HG02623 (cell line): ENCODE data around the gene ATP2A3.
"Not testable (repeated sequence)": the region's sequence is repeated elsewhere in the genome, so short reads cannot be mapped to it uniquely, and the experiment has no call there.

Experiments
- ATAC-seq: cut with Tn5 transposase; IDR thresholded peaks from one replicate; pipeline ENCODE4 v1.9.1; 2021; ENCODE audit warnings: moderate library complexity; ENCODE audit not compliant: unreplicated experiment

ATP2A3 gene

DNA sequence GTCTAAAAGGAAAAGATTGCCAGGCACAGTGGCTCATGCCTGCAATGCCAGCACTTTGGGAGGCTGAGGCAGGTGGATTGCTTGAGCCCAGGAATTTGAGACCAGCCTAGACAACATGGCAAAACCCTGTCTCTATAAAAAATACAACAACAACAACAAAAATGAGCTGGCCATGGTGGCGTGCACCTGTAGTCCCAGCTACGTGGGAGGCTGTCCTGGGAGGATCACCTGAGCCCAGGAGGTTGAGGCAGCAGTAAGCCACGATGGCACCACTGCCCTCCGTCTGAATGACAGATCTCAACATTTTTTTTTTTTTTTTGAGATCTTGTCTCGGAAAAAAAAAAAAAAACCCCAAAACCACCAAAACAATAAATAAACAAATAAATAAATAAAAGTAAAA lies 28.1 kb upstream of the ATP2A3 start:
- ATAC-seq, result no peak

DNA sequence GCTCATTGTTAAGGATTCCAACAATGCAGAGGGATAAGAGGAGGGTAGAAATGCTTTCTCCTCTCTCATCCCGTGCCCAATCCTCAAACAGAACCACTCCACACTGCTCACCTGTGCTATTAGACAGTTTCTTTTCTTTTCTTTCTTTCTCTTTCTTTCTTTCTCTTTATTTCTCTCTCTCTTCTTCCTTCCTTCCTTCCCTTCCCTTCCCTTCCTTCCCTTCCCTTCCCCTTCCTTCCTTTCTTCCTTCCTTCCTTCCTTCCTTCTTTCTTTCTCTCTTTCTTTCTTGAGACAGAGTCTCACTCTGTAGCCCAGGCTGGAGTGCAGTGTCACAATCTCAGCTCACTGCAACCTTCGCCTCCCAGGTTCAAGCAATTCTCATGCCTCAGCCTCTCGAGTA lies 27.5 kb upstream of the ATP2A3 start:
- not testable (repeated sequence) for ATAC-seq

DNA sequence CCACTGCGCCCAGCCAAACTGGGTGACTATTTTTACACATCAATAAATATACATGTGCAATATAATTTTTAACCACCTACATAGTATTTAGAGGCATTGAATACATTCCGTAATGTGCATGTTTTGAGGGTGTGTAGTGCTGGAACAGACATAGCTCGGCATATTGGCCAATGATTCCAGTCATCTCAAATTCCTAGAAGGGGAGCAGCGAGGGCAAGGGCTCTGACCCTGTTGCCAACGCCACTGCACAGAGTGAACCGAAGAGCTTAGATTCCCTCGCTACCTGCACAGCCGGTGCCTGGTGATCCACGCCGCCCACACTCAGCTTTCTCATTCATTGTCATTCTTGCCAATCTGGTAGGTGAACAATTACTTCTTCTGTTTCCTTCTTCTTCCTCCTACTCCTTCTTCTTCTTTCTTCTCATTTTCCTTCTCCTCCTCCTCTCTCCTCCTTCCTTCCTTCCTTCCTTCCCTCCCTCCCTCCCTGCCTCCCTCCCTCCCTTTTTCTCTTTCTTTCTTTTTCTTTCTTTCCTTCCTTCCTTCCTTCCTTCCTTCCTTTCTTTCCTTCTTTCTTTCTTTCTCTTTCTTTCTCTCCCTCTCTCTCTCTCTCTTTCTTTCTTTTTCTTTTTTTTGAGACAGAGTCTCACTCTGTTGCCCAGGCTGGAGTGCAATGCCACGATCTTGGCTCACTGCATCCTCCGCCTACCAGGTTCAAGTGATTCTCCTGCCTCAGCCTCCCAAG lies 26.3 kb upstream of the ATP2A3 start:
- no peak for ATAC-seq

DNA sequence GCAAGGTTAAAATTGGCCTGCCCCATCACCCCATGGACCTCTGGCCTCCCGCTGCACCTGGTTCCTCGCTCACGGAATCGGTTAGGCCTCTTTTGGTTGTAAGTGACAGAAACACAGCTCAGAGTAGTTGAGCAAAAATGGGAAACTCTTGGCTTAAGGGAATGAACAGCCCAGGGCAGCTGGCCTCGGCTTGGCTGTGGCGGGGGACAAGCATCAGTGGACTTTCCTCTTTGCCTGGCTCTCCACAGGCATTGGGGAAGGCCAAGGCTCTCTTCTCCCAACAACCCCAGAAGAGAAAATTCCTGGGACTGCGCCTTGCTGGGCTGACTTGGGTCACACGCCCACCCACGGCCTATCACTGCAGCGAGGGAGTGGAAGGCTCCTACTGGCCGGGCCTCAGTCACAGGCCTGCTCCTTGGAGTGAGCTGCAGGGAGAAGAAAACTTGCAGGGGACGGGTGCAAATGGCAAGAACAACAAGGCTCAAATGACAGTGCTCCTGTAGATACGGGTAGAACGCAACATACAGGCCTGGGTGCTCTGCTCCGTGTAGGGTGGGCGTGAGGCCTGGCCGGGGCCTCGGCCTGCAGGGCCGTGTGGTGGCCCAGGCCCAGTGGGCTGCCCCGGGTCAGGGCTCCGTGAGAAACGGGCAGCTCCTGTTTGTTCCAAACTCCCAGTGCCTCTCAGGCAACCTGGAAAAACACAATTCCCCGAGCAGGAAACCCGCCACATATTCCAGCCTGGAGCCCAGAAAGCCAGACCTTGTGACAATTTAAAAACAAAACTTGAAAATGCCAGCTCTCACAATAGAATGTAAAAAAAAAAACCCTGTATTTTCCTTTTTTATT lies 25.0 kb upstream of the ATP2A3 start:
- no peak for ATAC-seq

DNA sequence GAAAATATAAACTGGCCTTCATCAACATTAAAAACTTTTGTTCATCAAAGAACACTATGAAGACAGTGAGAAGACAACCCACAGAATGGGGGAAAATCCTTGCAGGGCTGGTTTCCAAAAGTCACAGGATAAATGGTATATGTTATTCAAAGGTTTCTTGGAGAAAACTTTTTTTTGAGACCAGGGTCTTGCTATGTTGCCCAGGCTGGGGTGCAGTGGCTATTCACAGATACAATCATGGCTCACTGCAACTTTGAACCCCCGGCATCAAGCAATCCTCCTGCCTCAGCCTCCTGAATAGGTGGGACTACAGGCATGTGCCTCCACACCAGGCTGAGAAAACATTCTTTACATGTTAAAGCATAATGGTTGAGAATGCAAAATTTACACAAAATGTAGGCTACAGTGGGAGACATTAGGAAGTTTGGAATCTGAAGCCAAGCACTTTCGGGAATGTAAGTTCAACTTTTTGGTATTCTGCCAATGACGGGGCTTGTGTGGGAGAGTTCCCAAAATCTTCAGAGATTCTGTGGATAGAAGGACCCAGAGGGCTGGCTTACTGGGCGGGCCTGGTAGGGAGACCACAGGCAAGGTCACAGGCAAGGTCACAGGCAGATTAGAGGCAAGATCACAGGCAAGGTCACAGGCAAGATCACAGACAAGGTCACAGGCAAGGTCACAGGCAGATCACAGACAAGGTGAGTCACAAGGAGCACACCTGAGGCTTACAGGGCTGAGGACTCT lies 24.2 kb upstream of the ATP2A3 start:
- no peak for ATAC-seq

DNA sequence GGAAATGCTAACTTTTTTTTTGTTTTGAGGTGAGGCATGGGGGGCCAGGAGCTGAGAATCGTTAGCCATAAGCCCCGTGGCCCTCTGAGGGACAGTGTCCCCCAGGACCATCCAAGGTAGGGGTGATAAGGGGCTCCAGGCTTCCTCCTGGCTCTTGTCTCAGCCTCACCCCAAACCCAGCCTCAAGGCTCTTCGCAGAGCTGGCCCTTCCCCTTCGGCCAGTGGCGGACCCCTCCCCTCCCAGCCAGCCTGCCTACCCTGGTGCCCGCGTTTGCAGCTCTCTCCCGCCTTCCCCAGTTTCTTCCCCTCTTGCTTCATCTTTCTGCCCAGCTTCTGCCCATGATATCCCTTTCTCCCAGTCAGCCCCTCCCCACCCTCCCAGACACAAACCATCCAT lies 22.7 kb upstream of the ATP2A3 start:
- no peak for ATAC-seq

DNA sequence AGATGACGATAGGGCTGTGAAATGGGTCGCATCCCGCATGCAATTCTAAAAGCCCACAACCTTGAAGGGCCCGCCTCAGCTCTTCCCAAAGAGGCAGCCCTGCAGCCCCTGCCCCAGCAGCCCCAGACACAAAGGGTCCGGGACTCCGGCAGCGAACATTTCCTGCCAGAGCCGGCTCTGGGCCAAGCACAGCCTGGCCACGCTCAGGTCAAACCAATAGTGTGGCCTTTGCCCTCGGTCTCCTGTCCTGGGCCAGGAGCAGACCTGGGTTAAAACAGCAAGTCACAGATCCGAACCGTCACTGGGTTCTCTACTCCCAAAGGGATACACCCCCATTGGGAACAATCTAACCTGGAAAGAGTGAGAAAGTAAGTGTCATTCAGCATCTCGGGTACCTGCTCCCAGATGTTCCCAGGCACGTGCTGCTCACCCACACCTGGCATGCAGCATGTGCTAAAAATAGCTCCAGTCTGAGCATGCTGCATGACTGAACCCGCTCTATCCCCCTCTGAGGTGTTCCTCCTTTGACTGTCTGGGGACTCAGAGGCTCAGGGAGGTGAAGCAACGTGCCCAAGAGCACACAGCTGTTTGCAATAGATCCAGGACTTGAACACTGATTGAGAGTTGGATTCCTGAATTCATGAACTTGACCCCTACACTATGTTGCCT lies 22.2 kb upstream of the ATP2A3 start:
- ATAC-seq, result no peak

DNA sequence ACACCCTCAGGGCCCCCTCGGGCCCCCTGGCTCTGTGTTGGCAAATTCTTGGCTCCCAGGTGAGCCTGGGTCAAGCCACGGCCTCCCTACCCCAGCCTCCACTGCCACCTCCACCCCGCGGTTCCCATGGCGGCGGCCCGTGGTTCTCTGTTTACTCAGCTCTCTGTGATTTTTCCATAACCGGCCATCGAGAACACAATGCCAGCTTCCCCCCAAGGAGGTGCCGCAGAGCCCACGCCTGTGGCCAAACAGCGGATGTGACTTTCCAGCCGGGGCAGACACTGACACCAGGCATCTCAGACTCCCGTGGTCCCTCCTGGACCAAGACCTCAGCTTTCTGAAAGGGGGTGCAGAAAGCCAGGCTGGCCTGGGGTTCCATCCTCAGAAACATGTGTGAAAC lies 21.6 kb upstream of the ATP2A3 start:
- no peak for ATAC-seq

DNA sequence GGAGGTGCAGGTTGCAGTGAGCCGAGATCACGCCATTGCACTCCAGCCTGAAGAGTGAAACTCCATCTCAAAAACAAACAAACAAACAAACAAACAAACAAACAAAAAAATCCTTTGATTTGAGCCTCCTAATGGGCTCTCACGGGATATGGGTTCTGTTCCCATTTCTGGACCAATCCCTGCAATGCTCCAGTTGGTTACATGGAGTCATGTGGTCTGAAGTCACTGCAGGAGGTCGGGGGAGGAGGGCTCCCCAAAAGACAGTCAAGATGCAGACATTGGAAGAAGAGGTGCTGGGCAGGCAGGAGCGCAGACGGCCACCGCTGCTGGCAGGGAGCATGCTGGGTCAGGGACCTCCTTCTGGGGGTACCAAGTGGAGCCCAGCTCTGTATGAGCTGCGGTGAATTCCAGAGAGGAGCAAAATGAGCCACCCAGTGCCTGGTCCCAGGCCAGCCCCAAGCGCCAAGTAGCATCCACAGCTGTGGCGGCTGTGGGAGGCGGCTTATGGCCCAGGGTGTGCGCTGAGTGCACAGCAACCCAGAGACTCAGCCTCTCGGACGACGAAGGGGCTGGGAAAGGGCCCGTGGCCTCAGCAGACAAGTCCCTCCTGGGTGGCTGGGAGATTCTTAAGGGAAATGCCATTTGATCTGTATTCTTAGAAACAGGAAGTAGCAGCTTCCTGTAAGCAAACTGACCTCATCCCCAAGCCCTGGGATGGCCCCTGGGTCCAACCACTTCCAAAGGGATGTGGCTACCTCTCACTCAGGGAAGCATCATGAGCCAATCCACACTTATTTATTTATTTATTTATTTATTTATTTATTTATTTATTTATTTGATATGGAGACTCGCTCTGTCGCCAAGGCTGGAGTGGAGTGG lies 19.6 kb upstream of the ATP2A3 start:
- ATAC-seq, result no peak

DNA sequence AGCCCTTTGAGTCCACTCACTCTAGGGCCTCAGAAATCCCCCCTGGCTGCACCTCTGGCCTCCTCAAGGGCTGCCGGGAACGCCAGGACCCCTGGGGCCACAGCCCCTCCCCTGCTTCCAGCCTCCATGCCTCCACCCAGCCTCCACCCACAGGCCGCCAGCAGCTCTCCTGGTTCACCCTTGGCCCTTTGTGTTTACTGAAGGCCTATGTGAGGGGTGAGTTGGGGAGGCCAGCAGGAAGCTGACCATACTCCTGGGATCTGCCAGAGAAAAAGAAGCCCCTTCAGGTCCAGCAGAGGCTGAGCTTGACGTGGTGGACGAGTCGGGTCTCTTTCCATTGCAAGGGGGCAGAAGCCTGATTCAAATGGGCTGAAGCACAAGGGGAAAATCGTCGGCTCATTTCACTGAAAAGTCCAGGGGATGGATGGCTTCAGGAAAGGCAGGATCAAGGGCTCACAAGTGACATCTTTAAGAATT lies 18.3 kb upstream of the ATP2A3 start:
- no peak for ATAC-seq

DNA sequence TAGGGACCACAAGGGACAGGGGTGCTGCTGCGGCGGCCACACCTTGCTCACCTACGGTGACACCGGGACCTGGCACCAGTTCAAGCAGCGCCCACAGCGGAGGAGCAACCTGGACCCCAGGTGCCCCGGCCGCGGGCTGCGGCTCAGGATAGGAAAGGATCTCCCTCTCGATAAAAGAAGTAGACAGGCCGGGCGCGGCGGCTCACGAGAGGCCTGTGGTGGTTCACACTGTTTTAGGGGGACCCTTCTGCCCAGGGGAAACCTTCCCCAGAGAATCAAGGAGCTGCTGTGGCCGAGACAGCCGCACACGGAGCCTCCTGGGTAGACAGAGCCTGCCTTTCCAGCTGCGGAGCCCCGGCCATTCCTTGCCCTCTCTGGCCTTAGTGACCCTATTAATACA lies 17.9 kb upstream of the ATP2A3 start:
- ATAC-seq, result no peak

DNA sequence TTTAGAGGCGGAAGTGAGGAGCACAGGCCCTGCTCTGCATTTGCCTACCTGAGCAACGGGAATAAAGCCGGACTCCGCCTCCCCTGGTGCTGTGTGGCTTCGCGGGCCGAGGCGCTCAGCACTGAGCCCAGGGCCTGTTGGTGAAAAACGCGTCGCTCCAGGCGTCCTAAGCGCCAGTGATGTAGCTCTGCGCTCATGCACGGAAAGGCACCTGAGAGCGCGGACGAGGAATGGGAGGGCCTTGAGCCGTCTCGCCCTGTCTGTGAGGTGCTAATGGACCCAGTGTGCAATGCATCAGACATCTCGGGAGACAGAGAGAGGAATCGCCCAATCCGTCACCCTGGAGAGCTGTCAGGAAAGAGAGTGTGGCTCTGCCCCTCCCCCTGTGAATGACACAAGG lies 17.2 kb upstream of the ATP2A3 start:
- ATAC-seq, result no peak

DNA sequence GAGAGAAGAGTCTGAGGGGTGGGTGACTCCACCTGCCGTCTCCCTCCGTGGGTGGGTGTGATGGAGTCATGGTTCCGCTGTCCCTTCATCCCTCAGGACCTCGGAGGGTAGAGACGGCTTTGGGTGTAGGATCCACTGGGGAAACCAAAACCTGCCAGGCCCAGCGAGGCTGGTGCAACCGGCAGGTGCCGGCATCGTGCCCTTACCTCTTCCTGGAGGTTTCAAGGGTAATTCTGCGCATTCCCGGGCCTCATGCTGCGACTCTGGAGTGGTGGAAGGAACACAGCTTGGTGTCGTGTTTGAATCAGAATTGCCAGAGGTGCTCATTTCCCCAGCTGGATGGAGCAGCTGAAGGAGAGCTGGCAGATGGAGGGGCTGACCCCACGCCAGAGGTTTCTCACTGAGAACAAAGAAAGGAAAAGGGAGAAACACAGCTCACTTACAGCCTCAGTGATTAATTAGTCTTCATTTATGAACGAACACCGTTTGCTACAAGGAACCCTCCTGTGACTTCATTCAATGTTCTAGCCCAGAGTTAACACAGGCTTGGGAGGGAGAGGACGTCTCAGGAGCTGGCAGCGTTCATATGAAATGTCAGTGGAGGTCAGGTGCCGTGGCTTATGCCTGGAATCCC lies 16.3 kb upstream of the ATP2A3 start:
- ATAC-seq, result no peak

DNA sequence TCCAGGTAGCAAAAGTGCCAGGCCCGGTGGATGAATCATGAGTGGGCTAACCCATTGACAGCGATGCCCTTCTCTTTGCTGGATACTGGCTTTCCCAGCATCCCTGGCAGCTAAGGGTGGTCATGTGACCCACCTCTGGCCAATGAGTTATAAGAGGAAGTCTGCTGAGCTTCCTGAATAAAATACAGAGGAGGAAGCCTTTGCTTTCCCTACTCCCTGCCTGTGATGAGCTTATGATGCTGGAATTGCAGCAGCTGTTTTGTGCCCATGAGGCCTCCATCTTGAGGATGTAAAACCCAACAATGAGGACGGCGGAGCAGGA lies 15.0 kb upstream of the ATP2A3 start:
- no peak for ATAC-seq

DNA sequence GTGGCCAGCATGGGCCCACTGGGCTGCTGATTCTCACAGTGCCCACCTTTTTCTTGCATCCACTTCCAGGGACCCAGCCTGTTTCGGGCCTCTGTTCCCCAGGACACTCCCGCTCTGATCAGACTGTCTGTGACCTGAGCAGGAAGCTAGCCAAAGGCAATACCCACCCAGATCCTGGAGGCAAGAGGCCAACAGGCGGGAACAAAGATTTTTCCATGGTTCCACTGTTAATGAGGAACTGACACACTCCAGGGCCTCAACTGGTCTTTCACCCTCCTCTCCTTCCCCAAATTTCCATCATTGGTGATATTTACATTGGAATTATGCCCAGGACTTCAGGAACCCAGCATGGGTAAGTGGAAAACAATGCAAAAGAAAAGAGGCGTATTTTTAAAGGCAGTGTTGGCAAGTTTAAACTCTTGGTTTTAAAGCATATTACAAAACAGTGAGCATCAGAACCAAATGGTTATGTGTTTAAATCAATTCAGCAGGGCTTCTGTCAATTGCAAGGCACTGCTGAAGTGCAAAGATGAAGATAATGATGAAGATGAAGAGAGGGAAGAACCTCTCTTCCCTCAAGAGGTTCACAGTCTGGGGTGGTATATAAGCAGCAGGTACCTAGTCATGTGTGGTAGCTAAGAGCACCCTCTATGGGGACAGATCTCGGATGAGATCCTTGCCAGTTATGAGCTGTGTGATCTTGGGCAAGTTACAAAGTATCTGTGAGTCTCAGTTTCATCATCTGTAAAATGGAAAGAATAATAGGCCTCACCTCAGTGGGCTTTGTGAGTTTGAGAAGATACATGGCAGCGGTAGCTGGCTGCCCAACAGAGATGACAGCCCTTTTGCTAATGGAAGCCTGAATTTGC lies 14.4 kb upstream of the ATP2A3 start:
- no peak for ATAC-seq

DNA sequence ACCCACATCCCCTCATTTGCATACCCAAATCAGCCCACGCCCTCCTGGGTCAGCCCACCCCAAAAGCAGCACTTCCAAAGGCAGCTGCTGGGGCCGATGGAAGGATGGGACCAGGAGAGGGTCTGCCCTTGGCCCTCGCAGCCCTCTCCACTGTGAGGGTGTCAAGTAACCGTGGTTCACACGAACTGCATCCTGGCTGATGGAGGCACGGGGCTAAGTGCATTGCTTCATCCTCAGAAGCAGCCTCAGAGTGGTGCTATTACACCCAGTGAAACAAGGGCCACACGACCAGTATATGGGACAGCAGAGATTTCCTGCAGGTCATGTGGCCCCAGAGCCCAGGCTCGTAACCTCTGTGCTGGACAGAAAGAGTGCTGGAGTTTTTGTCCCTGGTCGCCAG lies 13.2 kb upstream of the ATP2A3 start:
- ATAC-seq, result no peak

DNA sequence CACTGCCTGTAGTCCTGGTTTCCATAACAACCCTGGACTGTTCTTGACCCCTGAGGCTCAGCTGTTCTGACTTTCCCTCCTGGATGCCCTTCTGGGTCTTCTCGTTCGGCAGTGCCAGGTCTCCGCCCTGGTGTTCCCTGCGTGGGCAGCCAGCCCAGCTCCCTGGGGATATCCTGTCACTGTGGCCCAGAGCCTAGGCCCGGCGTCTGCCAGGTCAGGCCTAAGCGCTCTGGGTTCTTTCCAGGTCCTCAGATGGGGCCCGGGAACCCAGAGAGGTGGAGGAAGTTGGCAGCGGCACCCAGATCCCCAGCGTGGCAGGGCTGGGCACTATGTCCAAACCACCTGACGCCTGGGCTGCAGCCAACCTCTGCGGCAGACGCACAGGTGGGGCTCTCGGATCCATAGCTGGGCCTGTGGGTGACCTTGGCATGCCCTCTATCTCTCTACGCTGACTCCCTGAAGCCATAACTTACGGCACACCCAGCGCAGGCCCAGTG lies 12.5 kb upstream of the ATP2A3 start:
- ATAC-seq, result no peak

DNA sequence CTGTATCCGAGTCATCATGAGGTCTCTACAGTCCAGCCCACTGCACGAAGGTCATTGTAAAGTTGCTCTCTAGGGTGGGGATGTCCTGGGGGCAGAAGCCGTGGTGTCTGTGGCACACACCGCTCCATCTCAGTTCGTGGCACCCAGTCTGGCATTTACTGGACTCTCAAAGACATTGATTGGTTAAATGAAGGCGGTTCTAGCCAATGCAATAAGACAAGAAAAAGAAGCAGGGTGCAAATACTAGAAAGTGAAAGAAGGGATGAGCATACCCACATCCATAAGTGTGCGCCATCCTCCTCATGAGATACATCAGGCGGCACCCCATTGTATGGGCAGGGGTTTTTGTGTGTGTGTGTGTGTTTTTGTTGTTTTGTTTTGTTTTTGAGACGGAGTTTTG lies 10.7 kb upstream of the ATP2A3 start:
- ATAC-seq, result no peak
